Frontal cortex (tissue), 4 donors: ENCODE results near the gene SPO11. TPM values are rescaled to one million over a fixed set of nuclear protein-coding genes. Genes with fewer than 3 reads are reported as not detected.

Source experiments
- DNase-seq, 2 donors: peaks; one replicate each; pipeline ENCODE4 v3.0.0; 2012; ENCODE audit warnings: low spot score in 2 of 2
- FAIRE-seq: peaks from 2 replicates; lab custom pipeline; 2012; peaks lifted over from hg19 to GRCh38; lab: Jason Lieb, UNC
- small RNA-seq: library from RNA; depleted of rRNA; stranded (forward); fragments of <200 nt; gene quantifications from one replicate; pipeline ENCODE3, GENCODE V24; 2014
- total RNA-seq: library from RNA; depleted of rRNA; stranded (reverse); fragments of >200 nt; gene quantifications from one replicate; pipeline ENCODE4 v1.2.3, GENCODE V29; 2014
- donor health status: control.
- donor health status: control.
- donor health status: control.

The SPO11 gene
- total RNA-seq, 1 donor from 2014 or later = not detected

- no peak for FAIRE-seq
- DNase-seq = no peak
Observed at GRCh38 chr20:57387463-57387862, 57.9 kb downstream of the SPO11 start.

DNA sequence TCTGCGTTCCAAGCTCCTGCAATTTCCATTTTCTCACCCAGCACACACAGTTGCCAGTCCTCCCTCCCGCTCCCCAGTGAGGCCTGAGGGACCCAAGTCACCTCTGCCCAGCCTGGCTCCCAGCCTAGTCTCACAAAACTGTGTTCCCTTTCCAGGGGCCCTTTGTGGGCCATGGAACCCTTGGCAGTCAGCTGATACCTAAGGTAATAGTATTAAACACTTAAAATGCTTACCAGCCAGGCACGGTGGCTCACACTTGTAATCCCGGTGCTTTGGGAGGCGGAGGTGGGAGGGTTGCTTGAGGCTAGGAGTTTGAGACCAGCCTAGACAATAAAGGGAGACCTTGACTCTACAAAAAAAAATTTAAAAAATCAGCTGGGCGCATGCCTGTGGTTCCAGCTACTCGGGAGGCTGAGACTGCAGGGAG, 58.4 kb downstream of the SPO11 start:
- DNase-seq = no peak
- FAIRE-seq = no peak

DNA sequence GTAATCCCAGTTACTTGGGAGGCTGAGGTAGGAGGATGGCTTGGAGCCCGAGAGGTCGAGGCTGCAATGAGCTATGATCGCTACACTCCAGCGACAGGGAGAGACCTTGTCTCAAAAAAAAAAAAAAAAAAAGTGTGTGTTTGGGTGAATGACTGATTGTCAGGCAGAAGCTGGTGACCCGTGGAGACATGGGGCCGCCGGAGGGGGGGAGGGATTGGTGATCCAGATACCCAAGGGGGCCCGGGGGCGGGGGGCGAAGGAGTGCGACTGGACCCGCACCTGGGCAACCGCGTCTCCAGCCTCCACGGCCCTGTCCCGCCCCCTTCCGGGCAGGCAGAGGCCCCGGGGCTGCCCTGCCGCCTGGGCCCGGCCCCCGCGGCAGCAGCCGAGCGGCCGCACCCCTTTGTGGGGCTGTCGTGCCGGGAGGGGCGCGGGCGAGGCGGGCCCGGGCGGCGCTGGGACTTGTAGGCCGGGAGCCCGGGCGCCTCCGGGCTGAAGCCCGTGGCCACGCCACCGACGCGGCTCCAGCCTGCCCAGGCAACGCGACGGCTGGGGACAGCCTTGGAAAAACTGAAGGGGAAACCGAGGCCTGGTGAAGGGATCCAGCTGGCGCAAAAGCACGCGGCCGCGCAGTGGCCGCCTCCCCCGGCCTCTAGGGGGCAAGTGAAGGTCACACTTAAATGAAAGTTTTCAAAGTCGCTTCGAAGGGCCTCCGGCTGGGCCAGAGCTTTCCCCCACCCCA, 59.5 kb downstream of the SPO11 start:
- FAIRE-seq (no peak), DNase-seq (peak; percentile 73 to 79)

- no peak for DNase-seq
Observed at GRCh38 chr20:57389695-57390603, 60.3 kb downstream of the SPO11 start.

DNA sequence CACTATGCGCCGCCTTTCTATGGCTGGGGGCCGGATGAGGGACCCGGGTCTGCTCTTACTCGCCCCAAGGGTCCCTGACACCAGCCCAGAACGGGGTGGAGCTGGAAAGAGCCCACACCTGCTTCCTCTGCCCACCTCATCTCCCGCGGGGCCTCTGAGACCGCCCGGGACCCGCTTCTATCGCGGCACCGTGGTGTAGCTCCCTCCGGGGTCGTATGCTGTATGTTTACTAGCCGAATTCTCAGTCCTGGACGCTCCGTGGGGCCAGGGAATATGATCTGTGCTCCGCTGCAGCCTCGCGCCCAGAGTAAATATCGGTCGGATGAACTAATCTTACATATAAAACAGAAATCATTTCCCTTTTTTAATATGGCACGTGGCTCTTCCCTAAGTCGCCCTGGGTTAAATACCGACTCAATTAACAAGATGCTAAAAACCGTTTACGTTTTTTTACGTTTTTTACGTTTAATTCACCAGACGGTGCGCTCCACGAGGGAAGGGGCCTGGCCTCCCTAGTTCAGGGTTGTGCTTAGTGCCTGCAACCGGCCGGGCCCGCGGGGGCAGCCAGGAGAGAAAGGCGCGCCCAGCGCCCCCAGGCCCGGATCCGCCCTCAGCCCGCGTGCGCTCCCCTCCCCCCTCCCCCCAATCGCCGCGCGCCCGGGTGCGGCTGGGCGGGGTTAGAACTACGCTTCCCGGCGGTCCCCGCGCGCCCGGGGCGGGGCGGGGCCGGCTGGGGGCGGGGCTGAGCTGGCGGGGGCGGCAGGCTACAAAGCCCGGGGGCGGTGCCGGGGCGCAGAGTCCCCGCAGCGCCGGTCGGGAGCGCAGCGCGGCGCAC, 61.2 kb downstream of the SPO11 start, which contains the start of gene RBM38:
RBM38 (plus strand) TSS at position 793 of the 835 bp plus-strand sequence. CDS start 186 bp downstream, outside the sequence.
- FAIRE-seq = no peak

More at GRCh38 chr20:57389695-57390603, 60.3 kb downstream of the SPO11 start:
- FAIRE-seq = no peak

GRCh38 chr20:57391439-57392301, 62.1 kb downstream of the SPO11 start:
- DNase-seq (no peak), FAIRE-seq (no peak)

More for the DNA sequence above, 61.2 kb downstream of the SPO11 start, which contains the start of gene RBM38:
- DNase-seq = peak; percentile 95 to 96

GRCh38 chr20:57392512-57393271, 63.1 kb downstream of the SPO11 start:
- DNase-seq = no peak
- FAIRE-seq = no peak

Small RNA genes within 50 kb of the gene (small RNA-seq; reads per million reads assigned to genes)
- not detected for gene MIR4325
- gene RF00019 = not detected
- gene RPL39P39 = not detected

Other genes starting within 250 kb of the SPO11 start
- 9.4 TPM for gene BMP7, start 63.2 kb upstream of the SPO11 start, total RNA-seq
- gene RAE1, start 21.5 kb downstream of the SPO11 start, total RNA-seq = 31.8 TPM
- 10.6 TPM for gene RBM38, start 61.6 kb downstream of the SPO11 start, total RNA-seq
- not detected for gene CTCFL, start 195.3 kb downstream of the SPO11 start, total RNA-seq
- gene PCK1, start 231.3 kb downstream of the SPO11 start, total RNA-seq = under 0.01 TPM